Spleen (tissue), 7 donors: ENCODE data around the gene BORCS8.

ENCODE experiments used
- POLR2AphosphoS5 ChIP-seq, 3 donors: sonication (generic); formaldehyde crosslinking; IDR thresholded peaks; one replicate each; pipeline ENCODE4 v1.5.1; 2017; ENCODE audit warnings: antibody characterized with exemption in 3 of 3
- TF ChIP-seq, protein P1 (sequence below), 11 experiments: fragments of 200-600 bp in 7 of 11; fragments of 450-650 bp in 4 of 11; sonication (generic) in 4 of 11; IDR thresholded peaks in 8 of 11; conservative IDR thresholded peaks in 3 of 11; 1 replicate in 7 of 11; 2 replicates in 4 of 11; pipeline versions ENCODE4 v1.4.0 to v1.8.0; 2016 to 2021; ENCODE audit warnings: antibody characterized with exemption in 11 of 11, inconsistent platforms in 4 of 11, mild to moderate bottlenecking in 1 of 11
- donor health status: DM: no; HTN: no; CAD: no; lungs with moderate emphysema.
- donor health status: DM: no; HTN: no; CAD: no.
- donor health status: DM: no; HTN: no; CAD: no.

DNA sequence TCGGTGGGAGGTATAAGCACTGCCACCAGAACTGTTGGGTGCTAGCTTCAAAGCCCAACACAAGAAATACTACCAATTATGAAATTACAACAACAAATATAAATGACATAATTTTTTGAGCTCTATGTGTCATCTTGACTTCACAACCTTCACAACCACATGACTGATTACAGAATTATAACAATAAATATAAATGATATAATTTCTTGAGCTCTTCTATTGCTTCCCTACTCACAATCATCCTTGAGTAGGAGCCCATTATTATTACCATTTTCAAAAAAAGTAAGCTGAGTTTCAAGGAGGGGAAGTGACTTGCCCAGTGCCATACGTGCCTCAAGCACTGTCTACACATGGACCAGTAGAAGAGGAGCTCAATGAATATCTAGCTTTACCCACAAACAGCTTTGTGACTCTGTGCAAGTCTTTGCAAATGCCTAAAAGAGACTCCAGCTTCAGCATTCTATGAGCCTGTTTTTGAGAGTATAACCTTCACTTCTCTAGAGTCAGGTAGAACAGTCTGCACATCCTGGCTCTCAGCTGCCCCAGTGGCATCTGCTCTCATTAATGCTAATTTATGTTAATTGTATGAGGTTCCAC, 42.4 kb upstream of the BORCS8 start:
- TF ChIP-seq, protein P1, sequence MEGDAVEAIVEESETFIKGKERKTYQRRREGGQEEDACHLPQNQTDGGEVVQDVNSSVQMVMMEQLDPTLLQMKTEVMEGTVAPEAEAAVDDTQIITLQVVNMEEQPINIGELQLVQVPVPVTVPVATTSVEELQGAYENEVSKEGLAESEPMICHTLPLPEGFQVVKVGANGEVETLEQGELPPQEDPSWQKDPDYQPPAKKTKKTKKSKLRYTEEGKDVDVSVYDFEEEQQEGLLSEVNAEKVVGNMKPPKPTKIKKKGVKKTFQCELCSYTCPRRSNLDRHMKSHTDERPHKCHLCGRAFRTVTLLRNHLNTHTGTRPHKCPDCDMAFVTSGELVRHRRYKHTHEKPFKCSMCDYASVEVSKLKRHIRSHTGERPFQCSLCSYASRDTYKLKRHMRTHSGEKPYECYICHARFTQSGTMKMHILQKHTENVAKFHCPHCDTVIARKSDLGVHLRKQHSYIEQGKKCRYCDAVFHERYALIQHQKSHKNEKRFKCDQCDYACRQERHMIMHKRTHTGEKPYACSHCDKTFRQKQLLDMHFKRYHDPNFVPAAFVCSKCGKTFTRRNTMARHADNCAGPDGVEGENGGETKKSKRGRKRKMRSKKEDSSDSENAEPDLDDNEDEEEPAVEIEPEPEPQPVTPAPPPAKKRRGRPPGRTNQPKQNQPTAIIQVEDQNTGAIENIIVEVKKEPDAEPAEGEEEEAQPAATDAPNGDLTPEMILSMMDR (IDR thresholded peaks at IDR 0.05 in 8 of 11, conservative IDR thresholded peaks at IDR 0.05 in 3 of 11): no peak
- TF ChIP-seq POLR2AphosphoS5 (IDR thresholded peaks at IDR 0.05): no peak
